SW480 (cell line): ENCODE measurements around the gene TDRD15.
"Not testable (repeated sequence)": the region's sequence is repeated elsewhere in the genome, so short reads cannot be mapped to it uniquely, and the experiment has no call there.

Experiments used
- DNase-seq: peaks from one replicate; pipeline ENCODE4 v3.0.0-alpha.2; 2016; ENCODE audit warnings: low spot score

The TDRD15 gene

DNA sequence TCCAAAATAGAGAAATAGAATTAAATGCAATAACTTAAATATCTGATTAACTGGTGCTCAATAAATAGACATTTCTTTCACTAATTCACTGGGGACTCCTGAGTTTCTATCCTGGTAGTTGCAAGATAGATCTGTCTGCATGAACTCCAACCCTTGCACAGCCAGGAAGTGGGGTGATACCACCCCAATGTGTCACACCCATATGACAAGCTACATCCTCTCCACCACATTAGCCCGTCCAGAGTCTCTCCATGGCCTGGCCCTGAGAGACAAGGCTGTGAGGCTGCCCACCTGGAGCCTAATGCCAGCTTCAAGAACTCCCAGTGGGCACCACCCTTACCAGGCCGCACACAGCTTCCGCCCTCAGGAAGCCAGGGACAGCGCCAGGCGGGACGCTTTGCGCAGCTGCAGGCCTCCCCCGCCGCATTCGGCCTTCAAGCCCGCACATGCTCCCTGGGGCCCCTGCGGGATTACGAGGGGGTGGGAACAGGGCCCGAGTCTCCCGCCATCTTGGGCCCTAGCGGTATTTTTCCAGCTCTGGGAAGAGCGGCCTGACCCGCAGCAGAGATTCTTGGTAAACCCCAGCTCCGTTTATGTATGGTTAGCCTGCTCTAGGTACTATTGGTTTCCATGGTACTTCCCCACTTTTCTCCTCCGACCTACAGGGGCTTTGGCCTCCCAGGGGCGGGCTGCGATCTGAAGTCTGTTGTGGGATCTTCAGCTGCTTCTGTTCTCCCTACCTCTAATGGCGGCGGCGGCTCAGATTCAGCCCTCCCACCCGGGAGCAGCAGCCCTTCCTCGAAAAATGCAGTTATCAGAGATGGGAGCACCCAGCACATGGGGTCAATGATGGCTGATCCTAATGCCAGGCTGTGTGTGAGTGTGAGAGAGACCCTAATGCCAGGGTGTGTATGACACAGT lies at the start of gene TDRD15:
TDRD15 (plus strand) TSS at position 496 of the 921 bp plus-strand sequence. CDS start 13,500 bp downstream, outside the sequence.
- no peak for DNase-seq

DNA sequence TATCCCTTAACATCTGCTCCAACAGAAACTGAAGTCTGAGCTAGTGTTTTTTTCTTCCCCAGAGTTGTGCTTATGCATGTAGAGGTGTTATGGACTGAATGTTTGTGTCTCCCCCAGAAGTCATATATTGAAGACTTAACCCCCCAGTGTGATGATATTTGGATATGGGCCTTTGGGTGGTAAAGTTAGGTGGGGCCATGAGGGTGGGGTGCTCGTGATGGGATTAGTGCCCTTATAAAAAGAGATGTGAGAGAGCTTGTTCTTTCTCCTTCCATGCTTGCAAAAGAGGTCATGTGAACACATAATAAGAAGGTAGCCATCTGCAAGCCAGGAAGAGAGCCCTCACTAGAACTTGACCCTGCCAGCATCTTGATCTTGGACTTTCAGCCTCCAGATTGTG lies 45.5 kb upstream of the TDRD15 start:
- DNase-seq, result no peak

- no peak for DNase-seq
These were observed 40.3 kb upstream of the TDRD15 start for GRCh38 chr2:21083482-21083881.

DNA sequence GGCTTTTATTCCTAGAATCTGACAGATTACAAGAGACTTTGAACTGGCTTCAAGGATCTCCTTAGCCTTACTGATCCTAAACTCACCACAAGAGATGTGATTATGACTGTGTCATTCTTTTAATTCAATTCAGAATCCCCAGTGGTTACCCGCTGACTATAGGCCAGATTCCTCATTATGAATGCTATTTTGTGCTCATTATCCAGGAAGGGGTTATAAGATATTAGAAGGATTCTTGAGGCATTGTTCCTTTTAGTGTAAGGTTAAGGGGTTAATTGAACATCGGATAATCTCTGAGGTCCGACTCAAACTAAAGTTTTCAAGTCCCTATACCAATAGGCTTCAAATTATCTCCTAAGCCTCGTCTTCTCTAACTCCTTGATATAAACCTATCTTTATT lies 39.4 kb upstream of the TDRD15 start:
- no peak for DNase-seq

- no peak for DNase-seq
These were observed 31.4 kb upstream of the TDRD15 start for GRCh38 chr2:21092308-21092869.

GRCh38 chr2:21095178-21095577 lies 28.6 kb upstream of the TDRD15 start:
- DNase-seq, result no peak

GRCh38 chr2:21095714-21096113 lies 28.1 kb upstream of the TDRD15 start:
- DNase-seq, result no peak

GRCh38 chr2:21096458-21096857 lies 27.3 kb upstream of the TDRD15 start:
- no peak for DNase-seq

DNA sequence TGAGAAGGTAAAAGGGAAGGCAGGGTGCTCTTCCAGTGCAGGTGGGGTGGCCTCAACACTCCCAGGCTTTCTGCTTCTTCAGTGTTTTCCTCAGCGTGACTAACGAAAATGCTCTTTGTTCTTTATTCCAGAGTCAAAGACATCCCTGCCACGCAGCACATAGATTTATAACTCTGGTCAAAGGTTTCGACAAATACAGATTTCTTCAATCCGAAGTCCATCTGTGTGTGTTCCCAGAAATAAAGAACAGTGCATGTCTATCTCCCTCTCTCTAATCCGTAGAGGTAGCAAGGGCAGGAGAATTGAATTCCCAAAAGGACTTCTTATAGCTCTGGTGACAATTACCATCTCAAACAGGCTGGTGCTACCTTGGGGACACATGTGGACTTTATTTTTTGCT lies 26.4 kb upstream of the TDRD15 start:
- DNase-seq, result no peak

DNA sequence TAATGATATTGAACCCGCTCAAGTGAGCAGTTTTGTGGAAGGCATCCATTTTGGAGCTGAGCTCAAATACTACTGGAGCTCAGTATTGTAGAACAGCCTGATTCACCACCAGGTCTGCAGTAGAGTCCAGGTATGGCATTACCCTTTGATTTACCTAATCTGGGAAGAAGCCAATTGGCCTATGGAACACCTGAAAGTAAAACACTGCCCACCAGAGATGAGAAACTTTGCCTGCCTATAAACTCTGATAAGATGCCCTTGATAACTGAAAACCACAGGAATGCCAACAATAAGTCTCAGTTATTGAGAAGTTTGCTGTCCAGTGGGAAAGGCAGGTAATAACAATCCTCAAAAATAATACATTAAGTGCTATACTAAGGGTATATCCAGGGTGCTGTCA lies 25.5 kb upstream of the TDRD15 start:
- DNase-seq, result no peak

DNA sequence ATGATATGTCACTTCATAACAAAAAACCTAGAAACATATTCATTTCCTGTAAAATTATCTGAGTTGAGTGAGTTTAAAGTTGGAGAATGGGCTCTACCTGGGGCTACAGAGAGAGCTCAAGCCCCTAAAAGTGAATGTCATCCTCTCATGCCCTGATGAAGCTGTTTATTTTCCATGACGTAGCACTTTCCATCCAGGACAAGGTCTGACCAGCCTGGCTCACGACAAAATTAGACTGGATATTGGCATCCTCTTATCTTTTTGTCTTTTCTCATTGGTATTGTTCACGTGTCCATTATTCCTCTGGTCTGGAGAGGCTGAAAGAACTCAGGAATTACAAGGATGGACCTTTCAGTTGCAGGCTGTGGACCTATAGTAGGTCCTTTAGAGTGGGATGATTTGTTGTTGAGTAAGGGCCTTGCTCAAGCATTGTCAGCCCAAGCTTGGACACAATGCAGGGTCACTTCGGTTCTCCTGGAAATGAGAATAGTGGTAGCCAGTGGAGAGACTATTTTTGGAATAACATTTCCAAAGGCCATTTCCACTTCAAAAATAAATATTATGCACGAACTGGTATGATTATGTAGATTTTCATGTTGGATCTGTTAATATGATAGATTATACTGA lies 24.4 kb upstream of the TDRD15 start:
- DNase-seq, result no peak

DNA sequence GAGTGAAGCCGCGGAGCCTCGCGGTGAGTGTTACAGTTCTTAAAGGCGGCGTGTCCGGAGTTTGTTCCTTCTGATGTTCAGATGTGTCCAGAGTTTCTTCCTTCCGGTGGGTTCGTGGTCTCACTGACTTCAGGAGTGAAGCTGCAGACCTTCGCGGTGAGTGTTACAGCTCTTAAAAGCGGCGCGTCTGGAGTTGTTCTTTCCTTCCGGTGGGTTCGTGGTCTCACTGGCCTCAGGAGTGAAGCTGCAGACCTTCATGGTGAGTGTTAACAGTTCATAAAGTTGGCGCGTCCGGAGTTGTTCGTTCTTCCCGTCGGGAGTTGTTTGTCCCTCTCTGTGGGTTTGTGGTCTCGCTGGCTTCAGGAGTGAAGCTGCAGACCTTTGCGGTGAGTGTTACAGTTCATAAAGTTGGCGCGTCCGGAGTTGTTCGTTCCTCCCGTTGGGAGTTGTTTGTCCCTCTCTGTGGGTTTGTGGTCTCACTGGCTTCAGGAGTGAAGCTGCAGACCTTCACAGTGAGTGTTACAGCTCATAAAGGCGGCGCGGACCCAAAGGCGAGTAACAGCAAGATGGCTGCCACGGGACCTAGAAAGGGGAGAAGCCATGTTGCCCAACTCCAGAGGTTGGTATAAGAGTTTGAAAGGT lies 22.1 kb upstream of the TDRD15 start:
- DNase-seq, result not testable (repeated sequence)

- no peak for DNase-seq
These were observed 21.4 kb upstream of the TDRD15 start for GRCh38 chr2:21102356-21102755.

DNA sequence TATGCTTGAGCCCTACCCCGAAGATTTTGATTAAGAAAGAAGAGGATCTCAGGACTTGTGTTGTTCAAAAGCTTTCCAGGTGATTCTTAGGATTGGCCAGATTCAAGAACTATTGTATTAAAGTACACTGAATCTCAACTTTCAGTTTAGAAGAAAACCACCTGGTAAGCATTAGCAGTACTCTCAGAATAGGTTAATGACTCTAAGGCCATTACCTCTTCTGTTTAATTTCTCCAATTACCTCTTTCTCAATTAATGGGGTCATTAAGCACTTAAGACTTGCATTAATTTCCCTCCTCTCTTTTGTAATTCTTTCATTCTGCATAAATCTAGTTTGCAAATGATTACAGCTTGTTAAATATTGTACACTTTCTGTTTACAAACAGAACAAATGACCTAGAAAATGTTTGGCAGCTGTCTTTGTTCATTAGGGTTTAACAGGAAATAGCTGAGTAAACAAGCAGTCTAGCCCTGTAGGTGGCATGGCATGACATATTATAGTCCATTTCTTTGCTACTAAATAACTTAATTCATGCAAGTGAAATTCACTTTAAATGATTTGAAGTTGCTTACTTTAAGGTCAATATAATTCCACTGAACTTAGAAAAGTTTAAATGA lies 20.4 kb upstream of the TDRD15 start:
- DNase-seq, result no peak

GRCh38 chr2:21104030-21104660 lies 19.6 kb upstream of the TDRD15 start:
- no peak for DNase-seq

- no peak for DNase-seq
These were observed 12.8 kb upstream of the TDRD15 start for GRCh38 chr2:21111012-21111411.

- DNase-seq, result no peak
These were observed 6.1 kb upstream of the TDRD15 start for GRCh38 chr2:21117688-21118087.

- DNase-seq, result peak; percentile 69
These were observed 5.4 kb upstream of the TDRD15 start for GRCh38 chr2:21118302-21118920.

- no peak for DNase-seq
These were observed 8.1 kb downstream of the TDRD15 start for GRCh38 chr2:21131861-21132260.

GRCh38 chr2:21135585-21135984 lies 11.8 kb downstream of the TDRD15 start:
- no peak for DNase-seq

- DNase-seq, result no peak
These were observed 18.4 kb downstream of the TDRD15 start for GRCh38 chr2:21142149-21142548.
